GM04504 (cell line): ENCODE measurements around the gene LTN1.
A peak's percentile ranks its signal among the peaks of the same experiment; 100 is the strongest.
"Not testable (repeated sequence)": the region's sequence is repeated elsewhere in the genome, so short reads cannot be mapped to it uniquely, and the experiment has no call there.

Experiments
- DNase-seq: peaks from one replicate; pipeline ENCODE4 v3.0.0-alpha.2; 2012; ENCODE audit warnings: low read depth

LTN1 gene

GRCh38 chr21:28988146-28988545 lies 4.5 kb downstream of the LTN1 start:
- DNase-seq = not testable (repeated sequence)

- no peak for DNase-seq
Measured at GRCh38 chr21:28986677-28987076, 6.0 kb downstream of the LTN1 start.

DNA sequence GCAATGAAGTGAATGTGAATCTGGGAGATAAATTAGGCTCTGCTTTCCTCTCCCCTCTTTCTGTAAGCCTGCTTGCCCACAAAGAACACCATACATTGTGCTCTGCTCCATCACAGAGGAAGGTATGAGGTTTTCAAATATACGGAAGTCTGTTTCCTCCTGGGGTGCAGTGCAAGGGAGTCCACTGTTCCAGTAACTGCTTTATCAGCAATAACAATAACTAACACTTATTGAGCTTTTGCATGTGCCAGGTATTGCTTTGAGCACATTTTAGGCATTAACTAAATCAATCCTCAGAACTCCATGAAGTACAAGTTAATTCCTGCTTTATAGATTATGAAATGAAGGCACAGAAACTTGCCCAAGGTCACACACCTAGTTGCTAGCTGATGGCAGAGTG lies 10.0 kb downstream of the LTN1 start:
- no peak for DNase-seq

DNA sequence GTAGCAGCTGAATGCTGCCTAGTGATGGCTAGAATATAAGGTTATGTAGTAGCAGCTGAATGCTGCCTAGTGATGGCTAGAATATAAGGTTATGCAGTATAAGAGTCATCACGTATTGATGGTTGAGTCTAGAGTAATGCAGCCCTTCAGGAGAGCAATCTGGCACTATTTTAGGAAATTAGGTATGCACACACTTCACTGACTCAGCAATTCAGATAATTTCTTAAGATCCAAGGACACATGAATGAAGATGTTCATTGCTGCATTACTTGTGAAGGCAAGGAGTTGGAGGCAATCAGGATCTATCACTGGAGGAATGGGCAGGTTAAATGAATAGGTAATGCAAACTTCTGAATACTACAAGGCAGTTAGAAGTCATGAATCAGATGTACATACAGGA lies 13.6 kb downstream of the LTN1 start:
- no peak for DNase-seq

DNA sequence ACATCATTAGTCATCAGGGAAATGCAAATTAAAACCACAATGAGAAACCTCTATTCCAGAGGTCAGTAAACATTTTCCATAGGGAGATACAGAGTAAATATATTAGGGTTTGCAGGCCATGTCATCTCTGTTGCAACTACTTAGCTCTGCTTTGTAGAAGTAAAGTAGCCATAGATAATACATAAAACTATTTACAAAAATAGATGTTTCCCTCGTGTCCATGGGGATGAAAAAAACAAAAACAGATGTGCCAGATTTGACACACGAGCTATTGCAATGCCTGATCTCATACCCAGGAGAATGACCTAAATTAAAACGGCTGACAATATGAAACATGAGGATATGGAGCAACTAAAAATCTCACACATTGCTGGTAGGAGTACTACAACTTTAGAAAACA lies 17.3 kb downstream of the LTN1 start:
- peak; percentile 80 for DNase-seq

DNA sequence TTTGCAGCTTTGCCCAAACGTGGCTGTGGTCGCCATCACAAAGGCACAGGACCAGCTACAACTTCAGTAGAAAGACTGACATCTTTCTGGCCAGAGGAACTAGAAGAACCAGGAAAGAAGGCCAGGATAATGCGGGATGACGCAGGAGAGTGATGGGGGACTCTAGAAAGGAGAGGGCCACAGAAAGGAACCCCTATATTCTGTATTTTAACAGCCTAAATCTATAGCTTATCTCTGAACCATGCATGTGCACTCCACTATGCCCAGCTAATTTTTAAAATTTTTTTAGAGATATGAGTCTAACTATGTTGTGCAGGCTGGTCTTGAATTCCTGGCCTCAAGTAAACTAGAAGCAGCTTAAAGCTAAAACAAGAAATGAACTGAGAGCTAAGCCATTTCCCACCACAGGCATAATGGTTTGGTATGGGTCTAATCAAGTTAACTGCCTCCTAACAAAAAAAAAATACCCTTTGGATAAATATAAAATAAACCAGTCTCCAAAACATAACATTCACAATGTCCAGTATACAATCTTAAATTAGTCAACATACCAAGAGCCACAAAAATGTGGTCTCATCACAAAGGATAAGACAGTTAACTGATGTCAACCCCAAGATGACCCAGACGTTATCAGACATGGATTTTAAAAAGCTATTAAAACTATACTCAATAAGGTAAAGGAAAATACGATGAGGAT lies 18.0 kb downstream of the LTN1 start:
- DNase-seq = no peak

DNA sequence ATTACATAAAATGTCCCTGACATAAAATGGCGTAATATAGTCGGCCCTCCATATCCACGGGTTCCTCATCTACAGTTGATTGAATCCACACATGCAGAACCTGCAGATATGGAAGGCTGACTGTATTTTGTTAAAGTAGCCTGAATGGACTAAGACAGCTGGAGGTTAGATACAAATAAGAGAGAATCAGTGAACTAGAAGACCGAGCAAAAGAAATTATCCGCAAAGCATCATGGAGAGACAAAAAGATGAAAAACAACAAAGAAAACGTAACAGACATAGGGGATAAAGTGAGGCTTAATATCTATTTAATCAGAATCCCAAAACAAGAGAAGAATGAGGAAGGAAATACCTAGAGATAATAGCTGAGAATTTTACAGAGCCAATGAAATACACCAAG lies 20.3 kb downstream of the LTN1 start:
- DNase-seq = no peak

DNA sequence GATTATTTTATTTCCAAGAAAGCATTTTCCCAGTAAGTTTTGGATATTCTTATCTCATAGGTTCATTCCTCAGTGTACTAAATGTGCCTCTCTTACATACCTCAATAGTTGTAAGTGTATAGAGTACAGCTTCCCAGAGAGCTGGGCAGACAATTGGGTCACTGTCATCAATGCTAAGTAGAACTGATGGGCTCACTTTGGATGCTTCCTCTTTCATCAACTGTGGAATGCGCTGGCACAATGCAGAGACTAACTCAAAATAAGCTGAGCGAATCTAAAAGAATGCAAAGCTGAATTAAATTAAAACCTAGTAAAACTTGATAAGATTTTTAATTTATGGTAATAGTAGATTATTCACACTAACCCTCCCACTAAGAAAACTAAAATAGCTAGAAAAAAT lies 21.5 kb downstream of the LTN1 start:
- no peak for DNase-seq

- DNase-seq = no peak
Measured at GRCh38 chr21:28963831-28964230, 28.8 kb downstream of the LTN1 start.

DNA sequence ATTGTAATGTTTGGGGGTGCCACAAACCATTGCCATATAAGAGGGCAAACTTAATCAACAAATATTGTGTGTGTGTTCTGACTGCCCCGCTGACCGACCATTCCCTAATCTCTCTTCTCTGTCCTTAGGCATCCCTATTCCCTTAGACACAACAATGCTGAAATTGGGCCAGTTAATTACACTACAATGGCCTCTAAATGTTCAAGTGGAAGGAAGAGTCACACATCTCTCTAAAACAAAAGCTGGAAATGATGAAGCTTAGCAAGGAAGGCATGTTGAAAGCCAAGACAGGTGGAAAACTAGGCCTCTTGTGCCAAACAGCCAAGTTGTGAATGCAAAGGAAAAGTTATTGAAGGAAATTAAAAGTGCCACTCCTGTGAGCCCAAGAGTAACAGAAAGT lies 30.2 kb downstream of the LTN1 start:
- DNase-seq = no peak

GRCh38 chr21:28961927-28962326 lies 30.8 kb downstream of the LTN1 start:
- DNase-seq = no peak

GRCh38 chr21:28960245-28960644 lies 32.4 kb downstream of the LTN1 start:
- no peak for DNase-seq

DNA sequence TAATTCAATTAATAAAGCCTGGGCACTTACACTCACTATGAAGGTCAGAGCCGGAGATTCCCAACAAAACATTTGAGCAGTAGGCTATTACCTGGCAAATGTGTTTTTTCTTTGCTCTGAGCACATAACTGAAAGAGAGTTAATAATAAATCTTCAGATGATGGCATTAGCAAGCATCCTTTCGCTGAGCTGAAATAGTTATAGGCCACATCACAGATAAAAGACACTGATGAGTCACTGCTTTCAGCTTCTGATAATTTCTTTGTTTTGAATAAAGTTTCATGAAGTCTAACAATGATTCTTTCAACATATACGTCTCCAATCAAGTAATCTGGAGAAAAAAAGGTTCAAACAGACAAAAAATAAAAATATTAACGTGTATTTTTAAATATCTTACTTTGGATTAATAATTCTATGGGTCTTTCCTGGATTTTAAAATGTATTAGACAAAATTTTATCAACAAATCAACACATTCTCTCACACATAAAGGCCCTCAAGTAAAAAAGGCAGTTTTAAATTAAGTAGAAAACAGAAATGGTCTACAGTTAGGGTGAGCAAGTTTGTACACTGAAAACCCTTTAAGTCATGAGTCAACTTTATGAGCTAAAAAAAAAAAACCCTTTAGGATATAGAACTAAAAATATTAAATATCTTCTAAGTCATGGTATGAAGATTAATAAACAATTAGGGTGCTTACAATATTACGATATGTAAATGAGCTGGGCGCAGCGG lies 33.1 kb downstream of the LTN1 start:
- no peak for DNase-seq

DNA sequence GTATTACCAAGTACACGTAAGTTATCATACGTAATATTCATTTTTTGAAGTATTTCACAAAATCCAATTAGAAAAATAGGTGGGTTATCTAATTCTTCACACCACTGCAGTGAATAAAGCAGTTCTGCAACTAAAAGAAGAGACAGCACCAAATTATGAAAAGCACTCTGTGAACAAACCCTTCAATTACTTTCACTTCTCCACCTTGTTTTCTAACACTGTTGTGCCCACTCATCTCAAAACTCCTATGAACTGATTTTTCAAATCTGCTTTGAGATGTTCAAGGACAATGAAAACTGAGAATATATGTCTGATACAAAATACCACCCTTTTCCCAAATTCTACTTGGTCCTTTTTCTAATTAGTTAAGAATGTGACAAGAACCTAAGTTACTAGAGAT lies 39.4 kb downstream of the LTN1 start:
- no peak for DNase-seq

DNA sequence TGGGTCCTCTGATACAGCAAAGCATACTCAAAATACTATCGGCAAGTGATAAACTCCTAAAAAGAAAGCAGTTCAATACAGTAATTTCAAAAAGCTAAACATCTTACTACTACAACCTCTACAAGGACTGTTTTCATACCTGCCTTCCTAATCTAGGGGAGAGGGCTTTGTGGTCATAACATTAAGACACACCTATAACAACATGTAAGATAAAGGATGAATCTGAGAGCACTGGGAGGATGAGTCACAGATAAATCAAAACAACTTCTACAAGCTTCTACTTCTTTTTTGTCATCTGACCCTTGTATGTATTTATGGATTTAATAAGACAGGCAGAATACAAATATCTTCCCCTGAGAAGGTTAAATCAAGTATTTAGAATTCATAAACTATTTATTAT lies 40.0 kb downstream of the LTN1 start:
- DNase-seq = no peak

- DNase-seq = no peak
Measured at GRCh38 chr21:28949318-28949717, 43.4 kb downstream of the LTN1 start.

DNA sequence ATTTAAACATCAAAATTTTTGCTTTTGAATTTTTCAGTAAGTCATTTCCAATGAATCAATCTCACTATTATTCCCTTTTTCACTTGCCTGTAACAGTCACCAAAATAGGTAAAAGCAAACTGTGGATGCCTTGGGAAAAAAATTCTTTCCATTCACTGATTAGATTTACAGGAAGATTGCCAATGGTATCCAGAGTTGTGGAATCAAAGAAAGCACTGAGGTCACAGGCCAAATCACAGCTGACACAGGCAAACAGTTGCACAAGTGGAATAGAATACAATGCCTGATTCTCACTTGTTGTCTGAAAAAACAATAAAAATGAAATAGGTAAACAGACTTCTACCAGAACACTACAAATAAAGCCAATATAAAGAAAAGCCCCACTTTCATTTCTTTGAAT lies 48.4 kb downstream of the LTN1 start:
- no peak for DNase-seq

DNA sequence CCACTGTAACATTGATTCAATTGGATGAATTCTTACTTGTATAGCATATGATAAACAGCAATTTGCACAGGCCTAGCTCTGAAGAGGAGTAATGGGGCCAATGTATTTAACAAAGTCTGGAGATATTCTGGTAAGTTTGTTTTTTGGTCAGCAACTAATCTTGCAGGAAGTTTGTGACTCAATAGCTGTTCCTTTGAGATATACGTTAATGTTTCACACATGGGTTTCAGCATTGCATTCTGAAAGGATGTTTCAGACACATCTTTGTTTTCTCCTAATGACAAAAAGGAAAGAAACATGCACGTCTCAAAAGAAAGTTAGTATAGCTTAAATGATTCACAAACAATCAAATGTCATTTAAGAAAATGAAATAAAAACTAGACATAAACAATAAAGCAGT lies 49.0 kb downstream of the LTN1 start:
- no peak for DNase-seq

- no peak for DNase-seq
Measured at GRCh38 chr21:28938726-28939125, 54.0 kb downstream of the LTN1 start.

- DNase-seq = no peak
Measured at GRCh38 chr21:28937737-28938136, 54.9 kb downstream of the LTN1 start.

- no peak for DNase-seq
Measured at GRCh38 chr21:28936721-28937120, 56.0 kb downstream of the LTN1 start.

GRCh38 chr21:28936036-28936435 lies 56.6 kb downstream of the LTN1 start:
- peak; percentile 40 for DNase-seq

GRCh38 chr21:28932717-28933116 lies 60.0 kb downstream of the LTN1 start:
- no peak for DNase-seq
